Neural cell (in vitro differentiated cells): ENCODE data around the gene DAZAP1.

Source experiments
- REST ChIP-seq: IDR thresholded peaks from 2 replicates; pipeline ENCODE4 v1.6.1; 2012; ENCODE audit warnings: borderline replicate concordance
- TF ChIP-seq, protein P1 (sequence below): fragments of 450-650 bp; IDR thresholded peaks from 2 replicates; pipeline ENCODE4 v1.5.1; 2014; ENCODE audit warnings: antibody characterized with exemption, mild to moderate bottlenecking, moderate library complexity; ENCODE audit not compliant: poor library complexity, severe bottlenecking

DNA sequence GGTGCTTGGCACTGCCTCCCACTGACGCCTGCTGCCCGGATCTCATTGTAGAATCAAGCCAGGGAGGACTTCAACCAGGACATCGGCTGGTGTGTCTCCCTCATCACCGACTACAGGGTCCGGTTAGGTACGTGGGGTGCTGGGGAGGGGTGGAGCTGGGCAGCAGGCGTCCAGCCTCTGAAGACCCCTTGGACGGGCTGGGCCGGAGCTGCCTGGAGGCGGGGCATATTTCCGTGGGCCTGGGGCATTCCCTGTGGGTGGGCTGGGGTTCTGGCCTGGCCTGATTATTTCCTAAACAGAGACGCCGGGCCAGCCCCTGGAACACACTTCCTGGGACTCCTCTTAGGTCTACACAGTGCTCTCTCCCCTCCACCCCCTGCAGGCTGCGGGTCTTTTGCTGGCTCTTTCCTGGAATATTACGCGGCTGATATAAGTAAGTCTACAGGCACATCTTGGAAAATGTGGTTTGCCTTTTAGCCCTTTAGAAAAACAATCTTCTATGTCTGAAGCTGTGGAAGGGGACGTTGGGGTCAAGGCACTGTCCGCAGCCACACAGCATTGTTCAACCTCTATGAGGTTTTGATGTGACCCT lies 38.1 kb upstream of the DAZAP1 start:
- TF ChIP-seq, protein P1, sequence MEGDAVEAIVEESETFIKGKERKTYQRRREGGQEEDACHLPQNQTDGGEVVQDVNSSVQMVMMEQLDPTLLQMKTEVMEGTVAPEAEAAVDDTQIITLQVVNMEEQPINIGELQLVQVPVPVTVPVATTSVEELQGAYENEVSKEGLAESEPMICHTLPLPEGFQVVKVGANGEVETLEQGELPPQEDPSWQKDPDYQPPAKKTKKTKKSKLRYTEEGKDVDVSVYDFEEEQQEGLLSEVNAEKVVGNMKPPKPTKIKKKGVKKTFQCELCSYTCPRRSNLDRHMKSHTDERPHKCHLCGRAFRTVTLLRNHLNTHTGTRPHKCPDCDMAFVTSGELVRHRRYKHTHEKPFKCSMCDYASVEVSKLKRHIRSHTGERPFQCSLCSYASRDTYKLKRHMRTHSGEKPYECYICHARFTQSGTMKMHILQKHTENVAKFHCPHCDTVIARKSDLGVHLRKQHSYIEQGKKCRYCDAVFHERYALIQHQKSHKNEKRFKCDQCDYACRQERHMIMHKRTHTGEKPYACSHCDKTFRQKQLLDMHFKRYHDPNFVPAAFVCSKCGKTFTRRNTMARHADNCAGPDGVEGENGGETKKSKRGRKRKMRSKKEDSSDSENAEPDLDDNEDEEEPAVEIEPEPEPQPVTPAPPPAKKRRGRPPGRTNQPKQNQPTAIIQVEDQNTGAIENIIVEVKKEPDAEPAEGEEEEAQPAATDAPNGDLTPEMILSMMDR = no peak
- TF ChIP-seq REST = no peak
